Body of pancreas (tissue), 4 donors: Measurements from ENCODE around the gene CNTNAP2.

ENCODE experiments used
- CTCF ChIP-seq, 7 experiments: fragments of 450-650 bp in 4 of 7; fragments of 200-600 bp in 3 of 7; sonication (generic) in 3 of 7; IDR thresholded peaks; one replicate each; pipeline ENCODE4 v1.5.1; 2016 to 2019; ENCODE audit warnings: antibody characterized with exemption in 7 of 7
- POLR2A ChIP-seq, 3 donors: fragments of 450-650 bp; IDR thresholded peaks; one replicate each; pipeline ENCODE4 v1.6.1; 2016; ENCODE audit warnings: antibody characterized with exemption in 3 of 3, mild to moderate bottlenecking in 2 of 3

- TF ChIP-seq CTCF (IDR thresholded peaks at IDR 0.05): no peak
- no peak for TF ChIP-seq POLR2A (IDR thresholded peaks at IDR 0.05)
Measured at GRCh38 chr7:147858421-147858820, 1741.8 kb downstream of the CNTNAP2 start.
